NCI-H1092 treated with DMSO at 0.1 percent for 48 hours (cell line): Measurements from ENCODE around the gene SOCS1.

Source experiments
- DNase-seq: peaks from one replicate; lab custom pipeline; 2025; lab: John Stamatoyannopoulos, UW

SOCS1 gene

GRCh38 chr16:11260596-11260966 is 4.6 kb upstream of the SOCS1 start:
- no peak for DNase-seq

- no peak for DNase-seq
These were observed 3.9 kb upstream of the SOCS1 start for GRCh38 chr16:11259655-11260595.

- no peak for DNase-seq
These were observed 2.8 kb upstream of the SOCS1 start for GRCh38 chr16:11258553-11259492.

GRCh38 chr16:11257131-11257938 is 1.3 kb upstream of the SOCS1 start:
- DNase-seq: peak; percentile 84

- no peak for DNase-seq
These were observed 692 bp upstream of the SOCS1 start for GRCh38 chr16:11256661-11257130.

- peak; percentile 62 for DNase-seq
These were observed 879 bp downstream of the SOCS1 start for GRCh38 chr16:11254913-11255736.

GRCh38 chr16:11253995-11254912 is 1.8 kb downstream of the SOCS1 start:
- no peak for DNase-seq

GRCh38 chr16:11253009-11253994 is 2.7 kb downstream of the SOCS1 start:
- no peak for DNase-seq

GRCh38 chr16:11252482-11252931 is 3.5 kb downstream of the SOCS1 start:
- DNase-seq: no peak

GRCh38 chr16:11251525-11252481 is 4.2 kb downstream of the SOCS1 start:
- no peak for DNase-seq

GRCh38 chr16:11250786-11251524 is 5.0 kb downstream of the SOCS1 start:
- no peak for DNase-seq

- no peak for DNase-seq
These were observed 5.8 kb downstream of the SOCS1 start for GRCh38 chr16:11250091-11250785.

GRCh38 chr16:11249233-11250061 is 6.6 kb downstream of the SOCS1 start:
- no peak for DNase-seq

GRCh38 chr16:11248133-11248532 is 7.9 kb downstream of the SOCS1 start:
- DNase-seq: no peak

GRCh38 chr16:11245988-11246387 is 10.0 kb downstream of the SOCS1 start:
- DNase-seq: no peak
